ENCODE data around the gene INSYN2A. TPM values are rescaled to one million over a fixed set of nuclear protein-coding genes. Genes with fewer than 3 reads are reported as not detected.

INSYN2A gene
- total and polyA plus RNA-seq, 9 donors: 0.62 to 1.1 (median 0.87) TPM

- Histone ChIP-seq H3K27me3 (ENCODE audit: control insufficient read depth, insufficient read depth, low read length) (peaks cover 21% of the 10 kb centered on the region), H3K36me3 (ENCODE audit: control insufficient read depth, insufficient read depth, low read length) (peaks cover 3% of the 10 kb centered on the region), H3K9me3 (replicated peaks; ENCODE audit: control insufficient read depth, low read depth, low read length) (no peaks in the 10 kb centered on the region), H3K27ac (ENCODE audit: low read length) (no peak overlapping the region), H3K4me1 (ENCODE audit: control insufficient read depth, insufficient read depth, low read length) (peaks cover 13% of the 10 kb centered on the region), H3K4me3 (ENCODE audit: low read length) (peak overlapping the region; percentile 31)
- WGBS (ENCODE audit: insufficient coverage): no CpG with 5 or more reads among the region's 5 CpGs
- no peak for DNase-seq
Measured at GRCh38 chr10:127197154-127197432, 702 bp upstream of the INSYN2A start.

GRCh38 chr10:127195571-127196281 is 665 bp downstream of the INSYN2A start:
- Histone ChIP-seq H3K27me3 (ENCODE audit: control insufficient read depth, insufficient read depth, low read length) (peaks cover 21% of the 10 kb centered on the region), H3K4me1 (ENCODE audit: control insufficient read depth, insufficient read depth, low read length) (peaks cover 13% of the 10 kb centered on the region), H3K27ac (ENCODE audit: low read length) (no peak overlapping the region), H3K4me3 (ENCODE audit: low read length) (peak overlapping the region; percentile 38), H3K36me3 (ENCODE audit: control insufficient read depth, insufficient read depth, low read length) (peaks cover 3% of the 10 kb centered on the region), H3K9me3 (replicated peaks; ENCODE audit: control insufficient read depth, low read depth, low read length) (no peaks in the 10 kb centered on the region)
- WGBS (ENCODE audit: insufficient coverage): under 1% methylated on average over 91 of the region's 91 CpGs
- DNase-seq: no peak

GRCh38 chr10:127195041-127195506 is 1.3 kb downstream of the INSYN2A start:
- H3K9me3 ChIP-seq (replicated peaks; ENCODE audit: control insufficient read depth, low read depth, low read length): no peaks in the 10 kb centered on the region
- peaks cover 3% of the 10 kb centered on the region for H3K36me3 ChIP-seq (ENCODE audit: control insufficient read depth, insufficient read depth, low read length)
- H3K4me3 ChIP-seq (ENCODE audit: low read length): peak overlapping the region; percentile 38
- H3K27me3 ChIP-seq (ENCODE audit: control insufficient read depth, insufficient read depth, low read length): peaks cover 21% of the 10 kb centered on the region
- WGBS (ENCODE audit: insufficient coverage): 3% methylated on average over 28 of the region's 28 CpGs
- no peak overlapping the region for H3K27ac ChIP-seq (ENCODE audit: low read length)
- peaks cover 13% of the 10 kb centered on the region for H3K4me1 ChIP-seq (ENCODE audit: control insufficient read depth, insufficient read depth, low read length)
- DNase-seq: no peak

GRCh38 chr10:127194599-127194998 is 1.8 kb downstream of the INSYN2A start:
- 36% methylated on average over 10 of the region's 16 CpGs for WGBS (ENCODE audit: insufficient coverage)
- H3K36me3 ChIP-seq (ENCODE audit: control insufficient read depth, insufficient read depth, low read length): no peaks in the 10 kb centered on the region
- DNase-seq: no peak
- no peak overlapping the region for H3K4me3 ChIP-seq (ENCODE audit: low read length)
- no peaks in the 10 kb centered on the region for H3K9me3 ChIP-seq (replicated peaks; ENCODE audit: control insufficient read depth, low read depth, low read length)
- peaks cover 13% of the 10 kb centered on the region for H3K4me1 ChIP-seq (ENCODE audit: control insufficient read depth, insufficient read depth, low read length)
- H3K27ac ChIP-seq (ENCODE audit: low read length): no peak overlapping the region
- peaks cover 21% of the 10 kb centered on the region for H3K27me3 ChIP-seq (ENCODE audit: control insufficient read depth, insufficient read depth, low read length)

GRCh38 chr10:127194111-127194510 is 2.3 kb downstream of the INSYN2A start:
- Histone ChIP-seq H3K27me3 (ENCODE audit: control insufficient read depth, insufficient read depth, low read length) (peaks cover 21% of the 10 kb centered on the region), H3K36me3 (ENCODE audit: control insufficient read depth, insufficient read depth, low read length) (no peaks in the 10 kb centered on the region), H3K9me3 (replicated peaks; ENCODE audit: control insufficient read depth, low read depth, low read length) (no peaks in the 10 kb centered on the region), H3K4me1 (ENCODE audit: control insufficient read depth, insufficient read depth, low read length) (peaks cover 13% of the 10 kb centered on the region), H3K4me3 (ENCODE audit: low read length) (no peak overlapping the region), H3K27ac (ENCODE audit: low read length) (no peak overlapping the region)
- WGBS (ENCODE audit: insufficient coverage): no CpG with 5 or more reads among the region's 2 CpGs
- DNase-seq: no peak

GRCh38 chr10:127193125-127193524 is 3.3 kb downstream of the INSYN2A start:
- peaks cover 16% of the 10 kb centered on the region for H3K4me1 ChIP-seq (ENCODE audit: control insufficient read depth, insufficient read depth, low read length)
- no peak overlapping the region for H3K27ac ChIP-seq (ENCODE audit: low read length)
- H3K9me3 ChIP-seq (replicated peaks; ENCODE audit: control insufficient read depth, low read depth, low read length): no peaks in the 10 kb centered on the region
- WGBS (ENCODE audit: insufficient coverage): 67% methylated on average over 3 of the region's 7 CpGs
- H3K27me3 ChIP-seq (ENCODE audit: control insufficient read depth, insufficient read depth, low read length): peaks cover 21% of the 10 kb centered on the region
- H3K4me3 ChIP-seq (ENCODE audit: low read length): no peak overlapping the region
- no peak for DNase-seq
- no peaks in the 10 kb centered on the region for H3K36me3 ChIP-seq (ENCODE audit: control insufficient read depth, insufficient read depth, low read length)

- 60% methylated on average over 1 of the region's 5 CpGs for WGBS (ENCODE audit: insufficient coverage)
- Histone ChIP-seq H3K36me3 (ENCODE audit: control insufficient read depth, insufficient read depth, low read length) (no peaks in the 10 kb centered on the region), H3K9me3 (replicated peaks; ENCODE audit: control insufficient read depth, low read depth, low read length) (no peaks in the 10 kb centered on the region), H3K27ac (ENCODE audit: low read length) (no peak overlapping the region), H3K27me3 (ENCODE audit: control insufficient read depth, insufficient read depth, low read length) (peaks cover 10% of the 10 kb centered on the region), H3K4me3 (ENCODE audit: low read length) (no peak overlapping the region), H3K4me1 (ENCODE audit: control insufficient read depth, insufficient read depth, low read length) (peaks cover 6% of the 10 kb centered on the region)
- no peak for DNase-seq
Measured at GRCh38 chr10:127190427-127190826, 6.0 kb downstream of the INSYN2A start.

- Histone ChIP-seq H3K4me1 (ENCODE audit: control insufficient read depth, insufficient read depth, low read length) (peaks cover 3% of the 10 kb centered on the region), H3K36me3 (ENCODE audit: control insufficient read depth, insufficient read depth, low read length) (no peaks in the 10 kb centered on the region), H3K27me3 (ENCODE audit: control insufficient read depth, insufficient read depth, low read length) (no peaks in the 10 kb centered on the region), H3K27ac (ENCODE audit: low read length) (no peak overlapping the region), H3K4me3 (ENCODE audit: low read length) (no peak overlapping the region), H3K9me3 (replicated peaks; ENCODE audit: control insufficient read depth, low read depth, low read length) (no peaks in the 10 kb centered on the region)
- DNase-seq: peak; percentile 28
Measured at GRCh38 chr10:127189226-127189625, 7.2 kb downstream of the INSYN2A start.

GRCh38 chr10:127186813-127187212 is 9.6 kb downstream of the INSYN2A start:
- H3K9me3 ChIP-seq (replicated peaks; ENCODE audit: control insufficient read depth, low read depth, low read length): no peaks in the 10 kb centered on the region
- H3K27ac ChIP-seq (ENCODE audit: low read length): no peak overlapping the region
- H3K4me3 ChIP-seq (ENCODE audit: low read length): no peak overlapping the region
- no peaks in the 10 kb centered on the region for H3K27me3 ChIP-seq (ENCODE audit: control insufficient read depth, insufficient read depth, low read length)
- peaks cover 3% of the 10 kb centered on the region for H3K4me1 ChIP-seq (ENCODE audit: control insufficient read depth, insufficient read depth, low read length)
- WGBS (ENCODE audit: insufficient coverage): 50% methylated on average over 4 of the region's 7 CpGs
- H3K36me3 ChIP-seq (ENCODE audit: control insufficient read depth, insufficient read depth, low read length): no peaks in the 10 kb centered on the region
- DNase-seq: no peak

- WGBS (ENCODE audit: insufficient coverage): no CpG with 5 or more reads among the region's 2 CpGs
Measured at GRCh38 chr10:127184582-127184981, 11.8 kb downstream of the INSYN2A start.

GRCh38 chr10:127182161-127182560 is 14.2 kb downstream of the INSYN2A start:
- H3K27ac ChIP-seq (ENCODE audit: low read length): no peak overlapping the region
- no peaks in the 10 kb centered on the region for H3K4me1 ChIP-seq (ENCODE audit: control insufficient read depth, insufficient read depth, low read length)
- no peaks in the 10 kb centered on the region for H3K9me3 ChIP-seq (replicated peaks; ENCODE audit: control insufficient read depth, low read depth, low read length)
- H3K4me3 ChIP-seq (ENCODE audit: low read length): no peak overlapping the region
- no CpG with 5 or more reads among the region's 4 CpGs for WGBS (ENCODE audit: insufficient coverage)
- DNase-seq: no peak
- no peaks in the 10 kb centered on the region for H3K27me3 ChIP-seq (ENCODE audit: control insufficient read depth, insufficient read depth, low read length)
- H3K36me3 ChIP-seq (ENCODE audit: control insufficient read depth, insufficient read depth, low read length): peaks cover 9% of the 10 kb centered on the region

More at GRCh38 chr10:127184582-127184981, 11.8 kb downstream of the INSYN2A start:
- no peaks in the 10 kb centered on the region for H3K9me3 ChIP-seq (replicated peaks; ENCODE audit: control insufficient read depth, low read depth, low read length)
- no peak overlapping the region for H3K27ac ChIP-seq (ENCODE audit: low read length)
- no peak overlapping the region for H3K4me3 ChIP-seq (ENCODE audit: low read length)
- DNase-seq: no peak
- H3K4me1 ChIP-seq (ENCODE audit: control insufficient read depth, insufficient read depth, low read length): peaks cover 3% of the 10 kb centered on the region
- H3K36me3 ChIP-seq (ENCODE audit: control insufficient read depth, insufficient read depth, low read length): no peaks in the 10 kb centered on the region
- H3K27me3 ChIP-seq (ENCODE audit: control insufficient read depth, insufficient read depth, low read length): no peaks in the 10 kb centered on the region
